22Rv1 (cell line): ENCODE results near the gene DLG4.

ENCODE experiments used
- H3K27ac ChIP-seq: fragments of 450-650 bp; 2 replicates; pipeline ENCODE4 v1.5.1; 2017
- CTCF ChIP-seq: fragments of 450-650 bp; IDR thresholded peaks from 2 replicates; pipeline ENCODE4 v1.5.1; 2017; ENCODE audit warnings: mild to moderate bottlenecking
- ZFX ChIP-seq: fragments of 450-650 bp; IDR thresholded peaks from 2 replicates; pipeline ENCODE4 v1.6.1; 2017; ENCODE audit warnings: antibody characterized with exemption, borderline replicate concordance

The DLG4 gene

GRCh38 chr17:7203391-7203790, 16.2 kb downstream of the DLG4 start:
- TF ChIP-seq CTCF (no peak), ZFX (no peak)
- no peak overlapping the region for H3K27ac ChIP-seq

- TF ChIP-seq CTCF (no peak), ZFX (no peak)
Measured at GRCh38 chr17:7196651-7197401, 22.8 kb downstream of the DLG4 start.

GRCh38 chr17:7195971-7196370, 23.7 kb downstream of the DLG4 start:
- H3K27ac ChIP-seq: no peak overlapping the region
- no peak for TF ChIP-seq ZFX
- no peak for TF ChIP-seq CTCF

More at GRCh38 chr17:7196651-7197401, 22.8 kb downstream of the DLG4 start:
- H3K27ac ChIP-seq: no peak overlapping the region

GRCh38 chr17:7192271-7192937, 27.2 kb downstream of the DLG4 start:
- H3K27ac ChIP-seq: no peak overlapping the region
- TF ChIP-seq CTCF (no peak), ZFX (no peak)

- TF ChIP-seq CTCF: no peak
- no peak for TF ChIP-seq ZFX
- H3K27ac ChIP-seq: no peak overlapping the region
Measured at GRCh38 chr17:7191571-7192270, 27.9 kb downstream of the DLG4 start.

GRCh38 chr17:7191069-7191468, 28.6 kb downstream of the DLG4 start:
- TF ChIP-seq CTCF: no peak
- TF ChIP-seq ZFX: no peak
- H3K27ac ChIP-seq: no peak overlapping the region
